Measurements from ENCODE around the gene MICALL1.
"Not testable (repeated sequence)": the region's sequence is repeated elsewhere in the genome, so short reads cannot be mapped to it uniquely, and the experiment has no call there.

MICALL1 gene

GRCh38 chr22:37955825-37956397 lies 49.8 kb downstream of the MICALL1 start:
- H3K4me3 ChIP-seq (ENCODE audit: low read length); H2BK15ac ChIP-seq (replicated peaks; ENCODE audit: low read depth); H3K27me3 ChIP-seq (ENCODE audit: insufficient read depth, low read length, poor library complexity); H3K27ac ChIP-seq (ENCODE audit: low read depth, low read length); H3K18ac ChIP-seq (ENCODE audit: low read length); H3K56ac ChIP-seq (ENCODE audit: low read length); H2BK120ac ChIP-seq (ENCODE audit: low read depth, low read length); H3K9ac ChIP-seq (ENCODE audit: low read length); DNase-seq; H3K4ac ChIP-seq (ENCODE audit: low read depth, low read length); H2AK5ac ChIP-seq (ENCODE audit: low read length); H3K79me1 ChIP-seq (ENCODE audit: low read length); H3K4me2 ChIP-seq (ENCODE audit: low read length); H2BK5ac ChIP-seq (ENCODE audit: low read length); H4K8ac ChIP-seq (ENCODE audit: low read depth, low read length); H4K5ac ChIP-seq (ENCODE audit: low read length); H3K23ac ChIP-seq (ENCODE audit: low read length); H3K4me1 ChIP-seq (ENCODE audit: control insufficient read depth, low read depth, low read length): not testable (repeated sequence)
- Histone ChIP-seq H3K36me3 (ENCODE audit: control insufficient read depth, insufficient read depth, low read length) (peaks cover 11% of the 10 kb centered on the region), H3K79me2 (ENCODE audit: control insufficient read depth, insufficient read depth, low read length) (peaks cover 13% of the 10 kb centered on the region)
- WGBS (ENCODE audit: extremely low coverage, insufficient coverage, low lambda C conversion rate) = no CpG with 5 or more reads among the region's 15 CpGs

GRCh38 chr22:37957232-37957631 lies 51.1 kb downstream of the MICALL1 start:
- no peak overlapping the region for H4K5ac ChIP-seq (ENCODE audit: low read length)
- no peak overlapping the region for H3K27ac ChIP-seq (ENCODE audit: low read depth, low read length)
- peaks cover 9% of the 10 kb centered on the region for H3K79me1 ChIP-seq (ENCODE audit: low read length)
- H2BK120ac ChIP-seq (ENCODE audit: low read depth, low read length) = no peak overlapping the region
- H3K4ac ChIP-seq (ENCODE audit: low read depth, low read length) = no peak overlapping the region
- H3K27me3 ChIP-seq (ENCODE audit: insufficient read depth, low read length, poor library complexity) = no peaks in the 10 kb centered on the region
- no peak for DNase-seq
- H2BK15ac ChIP-seq (replicated peaks; ENCODE audit: low read depth) = no peak overlapping the region
- no peak overlapping the region for H2AK5ac ChIP-seq (ENCODE audit: low read length)
- no CpG with 5 or more reads among the region's 4 CpGs for WGBS (ENCODE audit: extremely low coverage, insufficient coverage, low lambda C conversion rate)
- H3K4me2 ChIP-seq (ENCODE audit: low read length) = no peak overlapping the region
- H3K4me1 ChIP-seq (ENCODE audit: control insufficient read depth, low read depth, low read length) = peaks cover 3% of the 10 kb centered on the region
- H3K4me3 ChIP-seq (ENCODE audit: low read length) = no peak overlapping the region
- H3K9ac ChIP-seq (ENCODE audit: low read length) = no peak overlapping the region
- H3K36me3 ChIP-seq (ENCODE audit: control insufficient read depth, insufficient read depth, low read length) = peaks cover 15% of the 10 kb centered on the region
- peaks cover 13% of the 10 kb centered on the region for H3K79me2 ChIP-seq (ENCODE audit: control insufficient read depth, insufficient read depth, low read length)
- no peak overlapping the region for H2BK5ac ChIP-seq (ENCODE audit: low read length)
- no peak overlapping the region for H3K56ac ChIP-seq (ENCODE audit: low read length)
- no peak overlapping the region for H3K23ac ChIP-seq (ENCODE audit: low read length)
- H3K18ac ChIP-seq (ENCODE audit: low read length) = no peak overlapping the region
- H4K8ac ChIP-seq (ENCODE audit: low read depth, low read length) = no peak overlapping the region

GRCh38 chr22:37959231-37959825 lies 53.2 kb downstream of the MICALL1 start:
- no CpG with 5 or more reads among the region's 18 CpGs for WGBS (ENCODE audit: extremely low coverage, insufficient coverage, low lambda C conversion rate)
- H3K4ac ChIP-seq (ENCODE audit: low read depth, low read length) = no peak overlapping the region
- peaks cover 15% of the 10 kb centered on the region for H3K36me3 ChIP-seq (ENCODE audit: control insufficient read depth, insufficient read depth, low read length)
- H3K27me3 ChIP-seq (ENCODE audit: insufficient read depth, low read length, poor library complexity) = no peaks in the 10 kb centered on the region
- H2AK5ac ChIP-seq (ENCODE audit: low read length) = no peak overlapping the region
- no peak overlapping the region for H2BK15ac ChIP-seq (replicated peaks; ENCODE audit: low read depth)
- no peak overlapping the region for H3K9ac ChIP-seq (ENCODE audit: low read length)
- no peak for DNase-seq
- no peak overlapping the region for H2BK5ac ChIP-seq (ENCODE audit: low read length)
- H3K18ac ChIP-seq (ENCODE audit: low read length) = no peak overlapping the region
- H3K4me2 ChIP-seq (ENCODE audit: low read length) = no peak overlapping the region
- H2BK120ac ChIP-seq (ENCODE audit: low read depth, low read length) = no peak overlapping the region
- no peak overlapping the region for H3K23ac ChIP-seq (ENCODE audit: low read length)
- peaks cover 3% of the 10 kb centered on the region for H3K4me1 ChIP-seq (ENCODE audit: control insufficient read depth, low read depth, low read length)
- no peak overlapping the region for H3K4me3 ChIP-seq (ENCODE audit: low read length)
- peaks cover 7% of the 10 kb centered on the region for H3K79me2 ChIP-seq (ENCODE audit: control insufficient read depth, insufficient read depth, low read length)
- peaks cover 6% of the 10 kb centered on the region for H3K79me1 ChIP-seq (ENCODE audit: low read length)
- H4K8ac ChIP-seq (ENCODE audit: low read depth, low read length) = no peak overlapping the region
- H3K27ac ChIP-seq (ENCODE audit: low read depth, low read length) = no peak overlapping the region
- no peak overlapping the region for H3K56ac ChIP-seq (ENCODE audit: low read length)
- no peak overlapping the region for H4K5ac ChIP-seq (ENCODE audit: low read length)

GRCh38 chr22:37961062-37961461 lies 55.0 kb downstream of the MICALL1 start:
- WGBS (ENCODE audit: extremely low coverage, insufficient coverage, low lambda C conversion rate) = no CpG with 5 or more reads among the region's 4 CpGs
- Histone ChIP-seq H3K9ac (ENCODE audit: low read length) (no peak overlapping the region), H2BK15ac (replicated peaks; ENCODE audit: low read depth) (no peak overlapping the region), H2BK5ac (ENCODE audit: low read length) (no peak overlapping the region), H3K4me2 (ENCODE audit: low read length) (no peak overlapping the region), H4K5ac (ENCODE audit: low read length) (no peak overlapping the region), H3K36me3 (ENCODE audit: control insufficient read depth, insufficient read depth, low read length) (peaks cover 15% of the 10 kb centered on the region), H3K56ac (ENCODE audit: low read length) (no peak overlapping the region), H3K4me1 (ENCODE audit: control insufficient read depth, low read depth, low read length) (no peaks in the 10 kb centered on the region), H2BK120ac (ENCODE audit: low read depth, low read length) (no peak overlapping the region), H3K18ac (ENCODE audit: low read length) (no peak overlapping the region), H3K79me1 (ENCODE audit: low read length) (peaks cover 4% of the 10 kb centered on the region), H4K8ac (ENCODE audit: low read depth, low read length) (no peak overlapping the region), H2AK5ac (ENCODE audit: low read length) (no peak overlapping the region), H3K27me3 (ENCODE audit: insufficient read depth, low read length, poor library complexity) (no peaks in the 10 kb centered on the region), H3K4ac (ENCODE audit: low read depth, low read length) (no peak overlapping the region), H3K4me3 (ENCODE audit: low read length) (no peak overlapping the region), H3K27ac (ENCODE audit: low read depth, low read length) (no peak overlapping the region), H3K79me2 (ENCODE audit: control insufficient read depth, insufficient read depth, low read length) (no peaks in the 10 kb centered on the region), H3K23ac (ENCODE audit: low read length) (no peak overlapping the region)
- DNase-seq = no peak

GRCh38 chr22:37965940-37966664 lies 60.0 kb downstream of the MICALL1 start:
- Histone ChIP-seq H3K23ac (ENCODE audit: low read length) (no peak overlapping the region), H3K18ac (ENCODE audit: low read length) (no peak overlapping the region), H4K5ac (ENCODE audit: low read length) (no peak overlapping the region), H3K4me1 (ENCODE audit: control insufficient read depth, low read depth, low read length) (no peaks in the 10 kb centered on the region), H3K56ac (ENCODE audit: low read length) (no peak overlapping the region), H2BK15ac (replicated peaks; ENCODE audit: low read depth) (no peak overlapping the region), H3K9ac (ENCODE audit: low read length) (no peak overlapping the region), H3K4ac (ENCODE audit: low read depth, low read length) (no peak overlapping the region), H3K27me3 (ENCODE audit: insufficient read depth, low read length, poor library complexity) (no peaks in the 10 kb centered on the region), H3K36me3 (ENCODE audit: control insufficient read depth, insufficient read depth, low read length) (peaks cover 6% of the 10 kb centered on the region), H3K4me2 (ENCODE audit: low read length) (no peak overlapping the region), H3K79me2 (ENCODE audit: control insufficient read depth, insufficient read depth, low read length) (no peaks in the 10 kb centered on the region), H3K4me3 (ENCODE audit: low read length) (no peak overlapping the region), H2BK5ac (ENCODE audit: low read length) (no peak overlapping the region), H2BK120ac (ENCODE audit: low read depth, low read length) (no peak overlapping the region), H2AK5ac (ENCODE audit: low read length) (no peak overlapping the region), H3K79me1 (ENCODE audit: low read length) (peaks cover 5% of the 10 kb centered on the region), H4K8ac (ENCODE audit: low read depth, low read length) (no peak overlapping the region), H3K27ac (ENCODE audit: low read depth, low read length) (no peak overlapping the region)
- WGBS (ENCODE audit: extremely low coverage, insufficient coverage, low lambda C conversion rate) = no CpG with 5 or more reads among the region's 9 CpGs
- no peak for DNase-seq

All from mesendoderm (in vitro differentiated cells).